ENCODE results near the gene SYNE3. TPM values are rescaled to one million over a fixed set of nuclear protein-coding genes. Genes with fewer than 3 reads are reported as not detected.

The SYNE3 gene
- total RNA-seq, 1 experiment from 2014 or later, result 1.9 TPM

GRCh38 chr14:95481391-95482022 lies 34.9 kb downstream of the SYNE3 start:
- Histone ChIP-seq H3K9me2 (ENCODE audit: insufficient read depth) (no peaks in the 10 kb centered on the region), H3K27ac (no peak overlapping the region), H3F3A (ENCODE audit: insufficient read depth, low read depth) (peaks cover 5% of the 10 kb centered on the region; the same call in 1 of the 2 replicates), H4K20me1 (ENCODE audit: insufficient read depth) (no peaks in the 10 kb centered on the region), H3K4me1 (replicated peaks; ENCODE audit: insufficient read depth) (peaks cover 48% of the 10 kb centered on the region), H3K27me3 (ENCODE audit: insufficient read depth, low read depth) (no peaks in the 10 kb centered on the region), H3K4me3 (no peak overlapping the region), H3K4me2 (no peak overlapping the region), H3K79me2 (ENCODE audit: low read depth) (no peaks in the 10 kb centered on the region), H3K36me3 (ENCODE audit: low read depth) (no peaks in the 10 kb centered on the region), H2AFZ (no peak overlapping the region), H3K9me3 (ENCODE audit: insufficient read depth, low read depth) (no peaks in the 10 kb centered on the region)
- ChIA-PET CTCF (no interaction called here), POLR2A (ENCODE audit: unreplicated experiment) (no interaction called here)
- no TSS peak for BruUV-seq (replicated peaks)
- DNase-seq, result no peak
- intact Hi-C loops (cut with micrococcal nuclease; ENCODE audit: unreplicated experiment), result no loop called here
- TF ChIP-seq EZH2 (IDR thresholded peaks at IDR 0.05; ENCODE audit: low read depth), result no peak
- TF ChIP-seq CTCF (conservative IDR thresholded peaks at IDR 0.05), result no peak

DNA sequence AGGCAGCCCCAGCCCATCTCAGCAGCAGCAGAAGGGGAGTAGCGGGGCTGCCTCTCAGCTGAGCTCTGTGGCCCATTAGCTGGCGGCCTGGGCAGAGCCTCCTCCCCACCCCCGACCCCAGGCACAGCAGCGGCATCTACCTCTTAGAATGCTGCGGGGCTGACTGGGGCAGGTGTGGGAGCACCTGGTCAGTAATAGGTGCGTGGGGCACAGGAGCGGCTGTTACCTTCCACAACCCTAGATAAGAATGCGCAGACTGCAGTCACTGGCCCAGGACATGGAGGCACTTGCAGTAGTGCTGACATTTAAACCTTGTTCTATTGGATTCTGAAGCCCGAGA lies 35.6 kb downstream of the SYNE3 start:
- Histone ChIP-seq H2AFZ (no peak overlapping the region), H3K4me1 (replicated peaks; ENCODE audit: insufficient read depth) (peaks cover 54% of the 10 kb centered on the region), H4K20me1 (ENCODE audit: insufficient read depth) (no peaks in the 10 kb centered on the region), H3K36me3 (ENCODE audit: low read depth) (no peaks in the 10 kb centered on the region), H3K4me2 (no peak overlapping the region), H3F3A (ENCODE audit: insufficient read depth, low read depth) (peaks cover 5% of the 10 kb centered on the region; the same call in 1 of the 2 replicates), H3K79me2 (ENCODE audit: low read depth) (no peaks in the 10 kb centered on the region), H3K9me3 (ENCODE audit: insufficient read depth, low read depth) (no peaks in the 10 kb centered on the region), H3K27me3 (ENCODE audit: insufficient read depth, low read depth) (no peaks in the 10 kb centered on the region), H3K4me3 (no peak overlapping the region), H3K27ac (no peak overlapping the region), H3K9me2 (ENCODE audit: insufficient read depth) (no peaks in the 10 kb centered on the region)
- DNase-seq, result no peak
- ChIA-PET CTCF (no interaction called here), POLR2A (ENCODE audit: unreplicated experiment) (no interaction called here)
- TF ChIP-seq CTCF (conservative IDR thresholded peaks at IDR 0.05), result no peak
- BruUV-seq (replicated peaks), result no TSS peak
- intact Hi-C loops (cut with micrococcal nuclease; ENCODE audit: unreplicated experiment), result no loop called here

GRCh38 chr14:95480109-95480886 lies 36.2 kb downstream of the SYNE3 start:
- no peak overlapping the region for H2AFZ ChIP-seq
- no peaks in the 10 kb centered on the region for H3K79me2 ChIP-seq (ENCODE audit: low read depth)
- no peak overlapping the region for H3K27ac ChIP-seq
- BruUV-seq (replicated peaks), result no TSS peak
- peaks cover 54% of the 10 kb centered on the region for H3K4me1 ChIP-seq (replicated peaks; ENCODE audit: insufficient read depth)
- H3F3A ChIP-seq (ENCODE audit: insufficient read depth, low read depth), result peaks cover 5% of the 10 kb centered on the region; the same call in 1 of the 2 replicates
- H3K9me2 ChIP-seq (ENCODE audit: insufficient read depth), result no peaks in the 10 kb centered on the region
- H3K9me3 ChIP-seq (ENCODE audit: insufficient read depth, low read depth), result no peaks in the 10 kb centered on the region
- POLR2A ChIA-PET (ENCODE audit: unreplicated experiment), result no interaction called here
- H3K27me3 ChIP-seq (ENCODE audit: insufficient read depth, low read depth), result no peaks in the 10 kb centered on the region
- TF ChIP-seq EZH2 (IDR thresholded peaks at IDR 0.05; ENCODE audit: low read depth), result no peak
- H3K36me3 ChIP-seq (ENCODE audit: low read depth), result no peaks in the 10 kb centered on the region
- H3K4me3 ChIP-seq, result no peak overlapping the region
- CTCF ChIA-PET, result no interaction called here
- DNase-seq, result no peak
- intact Hi-C loops (cut with micrococcal nuclease; ENCODE audit: unreplicated experiment), result no loop called here
- H3K4me2 ChIP-seq, result peak overlapping the region; percentile 6; the same call in 1 of the 2 replicates
- H4K20me1 ChIP-seq (ENCODE audit: insufficient read depth), result no peaks in the 10 kb centered on the region
